B cell (primary cell): ENCODE results near the gene CD72.

ENCODE experiments used
- EZH2 ChIP-seq: IDR thresholded peaks from 2 replicates; pipeline ENCODE4 v1.6.1; 2012; ENCODE audit warnings: borderline replicate concordance, low read depth, mild to moderate bottlenecking, moderate library complexity, low read length; ENCODE audit not compliant: insufficient read depth, poor library complexity, severe bottlenecking
- TF ChIP-seq, protein P1 (sequence below): fragments of 200-600 bp; IDR thresholded peaks from one replicate; pipeline ENCODE4 v1.8.0; 2022; ENCODE audit warnings: antibody characterized with exemption, mild to moderate bottlenecking

DNA sequence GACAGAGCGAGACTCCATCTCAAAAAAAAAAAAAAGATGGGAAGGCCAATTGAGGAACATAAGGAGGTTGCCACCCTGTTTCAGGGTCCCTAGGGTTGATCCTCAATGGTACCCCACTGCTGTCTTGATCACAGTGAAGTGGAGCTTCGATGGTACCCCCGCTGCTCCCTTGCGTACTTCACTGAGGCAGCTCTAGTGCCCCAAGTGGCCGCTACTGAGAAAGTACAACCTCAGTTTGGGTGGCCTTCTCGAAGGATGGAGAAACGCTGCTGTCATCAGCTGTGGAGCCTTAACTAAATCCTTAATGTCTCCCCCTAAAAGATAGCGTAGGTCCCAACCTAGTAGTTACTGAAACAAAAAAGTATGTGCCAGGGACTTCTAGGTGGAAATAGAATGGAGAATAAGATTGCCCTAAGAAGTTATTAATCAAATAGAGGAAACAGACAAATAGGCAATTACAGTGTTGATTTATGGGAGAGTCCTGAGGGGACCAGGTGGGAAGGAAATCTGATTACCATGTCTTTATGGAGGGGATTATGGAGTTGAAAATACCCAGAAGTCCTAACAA is 6.9 kb downstream of the CD72 start:
- TF ChIP-seq, protein P1, sequence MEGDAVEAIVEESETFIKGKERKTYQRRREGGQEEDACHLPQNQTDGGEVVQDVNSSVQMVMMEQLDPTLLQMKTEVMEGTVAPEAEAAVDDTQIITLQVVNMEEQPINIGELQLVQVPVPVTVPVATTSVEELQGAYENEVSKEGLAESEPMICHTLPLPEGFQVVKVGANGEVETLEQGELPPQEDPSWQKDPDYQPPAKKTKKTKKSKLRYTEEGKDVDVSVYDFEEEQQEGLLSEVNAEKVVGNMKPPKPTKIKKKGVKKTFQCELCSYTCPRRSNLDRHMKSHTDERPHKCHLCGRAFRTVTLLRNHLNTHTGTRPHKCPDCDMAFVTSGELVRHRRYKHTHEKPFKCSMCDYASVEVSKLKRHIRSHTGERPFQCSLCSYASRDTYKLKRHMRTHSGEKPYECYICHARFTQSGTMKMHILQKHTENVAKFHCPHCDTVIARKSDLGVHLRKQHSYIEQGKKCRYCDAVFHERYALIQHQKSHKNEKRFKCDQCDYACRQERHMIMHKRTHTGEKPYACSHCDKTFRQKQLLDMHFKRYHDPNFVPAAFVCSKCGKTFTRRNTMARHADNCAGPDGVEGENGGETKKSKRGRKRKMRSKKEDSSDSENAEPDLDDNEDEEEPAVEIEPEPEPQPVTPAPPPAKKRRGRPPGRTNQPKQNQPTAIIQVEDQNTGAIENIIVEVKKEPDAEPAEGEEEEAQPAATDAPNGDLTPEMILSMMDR, result peak; percentile 76
- TF ChIP-seq EZH2, result no peak
